Fibroblast of upper back skin (primary cell): Measurements from ENCODE around the gene COLEC11.
"Not testable (repeated sequence)": the region's sequence is repeated elsewhere in the genome, so short reads cannot be mapped to it uniquely, and the experiment has no call there.

Source experiments
- DNase-seq: peaks from one replicate; pipeline ENCODE4 v3.0.0-alpha.2; 2013

COLEC11 gene

DNA sequence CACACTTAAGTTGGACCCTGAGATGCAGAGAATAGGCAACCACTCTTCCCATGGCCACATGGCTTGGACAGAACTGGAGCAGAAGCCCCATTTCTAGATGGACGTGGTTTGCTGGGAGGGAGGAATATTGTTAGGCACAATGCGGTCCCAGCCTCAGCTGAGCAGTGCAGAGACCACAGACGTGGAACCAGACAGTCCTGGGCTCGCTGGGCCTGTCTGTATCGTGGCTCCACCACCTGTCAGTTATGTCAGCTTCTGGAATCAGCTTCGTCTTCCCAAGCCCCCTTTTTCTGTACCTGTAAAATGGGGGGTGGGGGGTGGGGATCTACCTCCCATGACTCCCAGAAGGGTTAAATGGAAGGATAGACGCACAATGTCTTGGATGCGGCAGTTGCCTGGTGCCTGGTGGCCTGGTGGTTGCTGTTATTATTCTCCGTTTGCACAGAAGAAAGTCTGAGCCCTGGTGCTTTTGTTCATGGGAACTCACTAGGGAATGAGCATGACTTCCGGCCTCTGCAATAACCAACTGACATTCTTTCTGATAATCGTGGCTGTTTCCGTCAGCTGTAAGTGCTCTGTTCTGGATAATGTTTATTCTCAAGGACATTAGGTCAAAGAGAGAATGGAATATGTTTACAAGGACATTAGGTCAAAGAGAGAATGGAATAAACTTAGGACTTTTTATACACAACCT lies 31.4 kb downstream of the COLEC11 start:
- no peak for DNase-seq

DNA sequence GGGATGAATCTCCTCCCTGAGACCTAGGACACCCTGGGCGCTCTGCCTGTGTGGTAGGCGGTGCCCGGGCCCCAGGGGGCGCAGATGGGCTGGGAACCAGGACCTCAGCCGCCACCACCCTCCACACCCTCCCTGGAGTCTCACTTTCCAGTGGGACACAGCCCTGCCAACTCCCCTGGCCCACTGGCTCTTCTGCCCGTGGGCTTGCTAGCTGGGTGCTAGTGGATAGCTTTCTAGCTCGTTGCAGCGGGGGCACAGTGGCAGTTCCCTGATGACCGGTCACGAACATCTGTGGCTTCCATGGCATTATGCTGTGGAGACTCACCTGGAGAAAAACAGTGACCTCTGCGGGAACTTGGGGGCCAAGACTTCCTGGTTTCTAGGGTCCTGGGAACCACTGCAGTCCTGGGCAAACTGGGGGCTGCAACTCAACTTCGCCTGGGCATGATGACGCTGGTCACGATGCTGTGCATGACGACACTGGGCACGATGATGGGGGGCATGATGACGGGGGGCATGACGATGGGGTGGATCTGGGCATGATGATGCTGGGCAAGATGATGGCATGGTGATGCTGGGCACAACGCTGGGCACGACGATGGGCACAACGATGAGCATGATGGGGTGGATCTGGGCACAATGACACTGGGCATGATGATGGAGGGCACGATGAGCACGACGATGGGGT lies 32.0 kb downstream of the COLEC11 start:
- DNase-seq = no peak

- DNase-seq = no peak
Measured at GRCh38 chr2:3627500-3628100, 32.7 kb downstream of the COLEC11 start.

DNA sequence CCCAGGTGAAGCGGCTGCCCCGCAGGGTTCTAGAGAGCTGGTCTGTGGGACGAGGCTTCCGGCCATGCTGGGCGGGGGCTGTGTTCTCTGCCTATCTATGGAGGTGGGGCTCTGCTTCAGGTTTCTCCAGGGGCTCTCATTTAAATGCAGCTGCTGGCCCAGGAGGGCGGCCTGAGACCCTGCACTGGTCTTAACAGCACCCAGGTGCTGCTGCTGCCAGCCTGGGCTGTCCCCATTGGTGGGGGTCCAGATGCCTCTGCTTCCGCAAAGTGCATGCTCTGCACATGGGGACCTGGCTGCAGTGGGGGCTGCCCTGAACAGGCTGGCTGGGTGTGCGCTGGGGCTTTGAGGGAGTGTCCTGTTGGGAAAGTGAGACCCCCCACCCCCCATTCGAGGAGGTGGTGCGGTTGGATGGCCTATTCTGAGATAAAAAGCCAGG lies 33.3 kb downstream of the COLEC11 start:
- no peak for DNase-seq

GRCh38 chr2:3628800-3629199 lies 33.9 kb downstream of the COLEC11 start:
- DNase-seq = no peak

- no peak for DNase-seq
Measured at GRCh38 chr2:3630631-3631030, 35.7 kb downstream of the COLEC11 start.

GRCh38 chr2:3631161-3631850 lies 36.4 kb downstream of the COLEC11 start:
- no peak for DNase-seq

- no peak for DNase-seq
Measured at GRCh38 chr2:3631851-3632659, 37.1 kb downstream of the COLEC11 start.

DNA sequence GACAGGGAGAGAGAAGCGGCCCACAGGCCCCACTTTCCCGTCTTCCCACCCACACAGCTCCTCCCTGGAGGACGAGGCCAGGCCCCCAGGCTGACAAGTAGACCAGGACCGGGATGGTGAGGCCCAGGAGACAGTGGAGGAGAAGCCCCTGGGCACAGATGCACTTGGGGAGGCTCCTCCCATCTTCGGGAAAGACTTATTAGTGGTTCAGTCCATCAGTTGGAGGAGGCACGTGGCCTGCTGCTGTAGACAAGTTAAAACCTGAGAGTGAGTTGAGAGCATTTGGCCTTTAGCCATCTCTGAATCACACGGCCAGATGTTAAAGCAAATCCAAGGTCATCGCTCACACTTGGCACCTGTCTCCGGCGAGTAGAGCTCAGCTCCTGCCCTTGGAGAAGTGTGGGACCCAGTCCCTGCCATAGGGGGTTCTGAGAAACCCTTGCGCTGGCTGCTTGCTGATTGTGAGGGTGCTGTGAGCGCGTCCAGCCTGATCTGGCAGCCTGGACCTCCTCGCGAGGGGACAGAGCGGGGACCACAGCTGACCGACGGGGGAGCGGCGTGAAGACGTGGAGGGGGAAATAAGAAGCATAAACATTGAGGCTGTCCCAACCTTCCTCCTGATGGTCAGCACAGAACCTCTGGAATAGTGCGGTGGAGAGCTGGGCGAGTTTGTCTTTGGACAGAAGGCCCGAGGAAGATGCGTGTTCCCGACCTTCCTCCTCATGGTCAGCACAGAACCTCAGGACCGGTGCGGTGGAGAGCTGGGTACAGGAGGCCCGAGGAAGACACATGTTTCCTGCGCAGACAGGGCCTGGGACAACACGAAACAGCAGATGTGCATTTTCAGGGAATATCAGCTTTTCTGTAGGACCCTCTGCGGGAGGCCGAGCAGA lies 38.4 kb downstream of the COLEC11 start:
- DNase-seq = peak; percentile 34

DNA sequence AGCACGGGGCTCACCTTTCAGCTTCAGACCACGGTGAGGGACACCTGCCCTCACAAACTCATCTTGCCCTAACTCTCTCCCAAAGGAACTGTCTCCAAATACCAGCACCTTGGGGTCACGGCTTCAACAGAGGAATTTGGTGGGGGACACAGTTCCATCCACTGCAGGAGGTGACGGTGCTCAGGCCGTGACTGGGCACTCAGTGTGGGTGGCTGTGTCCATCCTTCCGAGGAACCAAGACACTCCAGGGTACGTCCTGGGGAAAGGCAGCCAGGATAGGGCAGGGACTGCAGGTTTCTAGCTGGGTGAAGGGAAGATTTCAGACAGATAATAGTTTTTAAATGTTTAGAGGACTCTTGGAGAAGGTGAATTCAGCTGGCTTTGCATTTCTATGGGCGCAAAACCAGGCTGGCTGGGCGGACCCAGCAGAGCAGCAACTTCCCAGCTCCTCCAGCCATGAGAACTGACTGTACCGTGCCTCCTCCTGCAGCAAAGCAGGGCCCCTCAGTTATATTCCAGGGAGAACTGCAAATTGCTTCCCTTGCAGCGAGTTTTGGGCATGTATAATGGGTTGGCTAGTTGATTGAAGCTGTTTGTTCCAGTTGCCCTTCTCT lies 39.2 kb downstream of the COLEC11 start:
- no peak for DNase-seq

GRCh38 chr2:3634596-3635121 lies 39.7 kb downstream of the COLEC11 start:
- DNase-seq = no peak

- no peak for DNase-seq
Measured at GRCh38 chr2:3635171-3635974, 40.5 kb downstream of the COLEC11 start.

GRCh38 chr2:3635975-3636327 lies 41.0 kb downstream of the COLEC11 start:
- not testable (repeated sequence) for DNase-seq

DNA sequence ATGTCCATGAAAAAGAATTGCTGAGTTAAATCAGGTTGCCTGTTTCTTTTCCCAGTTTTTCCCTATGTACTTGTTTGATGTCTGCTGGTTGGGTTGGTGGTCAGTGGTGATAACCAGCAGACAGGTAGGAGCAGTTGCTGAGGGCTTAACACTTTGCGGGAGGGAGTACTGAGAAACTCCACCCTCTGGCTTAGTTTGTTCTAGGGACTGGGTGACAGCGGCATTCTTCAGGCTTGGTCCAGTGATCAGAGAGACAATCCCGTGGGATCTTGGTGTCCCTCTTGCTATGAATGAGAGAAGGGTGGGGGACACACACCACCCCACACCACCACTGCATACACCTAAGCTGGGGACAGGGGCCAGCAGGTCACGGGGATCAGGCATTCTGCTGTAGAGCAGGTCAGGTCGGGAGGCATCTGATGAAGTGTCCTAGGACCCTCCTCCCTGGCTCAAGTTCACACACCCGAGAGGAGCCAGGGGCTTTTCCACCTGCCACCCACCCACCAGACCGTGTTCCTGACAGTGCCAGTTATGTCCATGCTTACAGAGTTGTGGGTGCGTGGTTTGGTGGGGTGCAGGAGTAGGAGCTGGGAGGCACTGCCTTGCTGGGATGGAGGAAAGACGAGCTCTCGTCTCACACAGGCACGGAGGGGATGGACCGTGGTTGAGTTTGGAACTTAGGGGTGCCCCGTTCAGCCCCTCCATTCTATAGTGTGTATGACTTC lies 41.8 kb downstream of the COLEC11 start:
- DNase-seq = no peak

GRCh38 chr2:3637311-3637675 lies 42.4 kb downstream of the COLEC11 start:
- no peak for DNase-seq

DNA sequence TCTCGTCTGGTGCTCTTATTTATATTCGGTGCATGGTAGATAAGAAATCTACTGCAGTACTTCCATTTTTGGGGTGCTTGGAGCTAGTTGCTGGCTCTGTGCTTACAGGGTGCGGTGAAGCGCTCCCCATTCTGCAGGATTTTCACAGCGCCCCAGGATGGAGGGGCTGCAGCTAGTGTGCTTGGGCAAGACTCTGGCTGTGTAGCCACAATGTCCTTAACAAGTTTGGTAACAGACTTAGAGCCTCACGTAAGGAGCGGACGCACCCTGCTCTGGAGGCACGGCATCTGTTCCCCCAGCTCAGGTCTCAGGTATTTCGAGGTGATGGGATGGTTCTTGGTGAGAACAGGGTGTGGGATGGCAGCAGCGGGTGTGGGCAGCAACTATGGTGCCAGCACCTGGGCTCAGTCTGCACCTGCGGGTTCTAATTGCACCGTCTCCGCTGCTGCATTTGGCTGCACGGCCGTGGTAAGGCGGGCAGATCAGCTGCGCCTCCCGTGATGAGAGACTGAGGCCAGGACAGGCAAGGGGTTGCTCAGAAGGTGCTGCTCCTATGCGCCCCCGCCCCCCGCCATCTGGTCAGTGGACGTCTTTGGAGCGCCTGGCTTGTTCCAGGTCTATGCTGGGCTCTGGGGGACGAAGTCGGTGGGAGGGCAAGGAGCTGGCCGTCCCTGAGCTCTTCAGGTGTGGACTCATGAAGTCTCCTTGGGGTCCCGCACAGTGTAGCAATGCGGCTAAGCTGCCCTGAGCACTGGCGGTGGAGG lies 43.0 kb downstream of the COLEC11 start:
- DNase-seq = no peak

DNA sequence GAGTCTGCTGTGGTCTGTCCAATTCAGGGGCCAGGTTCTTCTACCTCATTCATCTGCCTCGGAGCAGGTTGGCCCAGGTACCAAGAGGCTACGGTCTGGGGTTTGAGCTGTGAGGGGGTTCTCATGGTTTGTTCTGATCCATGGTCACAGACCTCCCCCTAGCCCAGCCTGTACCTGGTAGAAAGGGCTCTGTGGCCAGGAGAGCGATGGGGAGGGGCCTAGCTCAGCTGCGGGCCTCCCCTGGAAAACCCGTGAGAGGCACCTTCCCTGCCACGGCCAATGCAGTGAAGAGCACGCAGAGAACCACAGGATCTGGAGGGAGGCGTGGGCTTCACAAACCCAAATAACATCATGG lies 43.5 kb downstream of the COLEC11 start:
- DNase-seq = no peak

DNA sequence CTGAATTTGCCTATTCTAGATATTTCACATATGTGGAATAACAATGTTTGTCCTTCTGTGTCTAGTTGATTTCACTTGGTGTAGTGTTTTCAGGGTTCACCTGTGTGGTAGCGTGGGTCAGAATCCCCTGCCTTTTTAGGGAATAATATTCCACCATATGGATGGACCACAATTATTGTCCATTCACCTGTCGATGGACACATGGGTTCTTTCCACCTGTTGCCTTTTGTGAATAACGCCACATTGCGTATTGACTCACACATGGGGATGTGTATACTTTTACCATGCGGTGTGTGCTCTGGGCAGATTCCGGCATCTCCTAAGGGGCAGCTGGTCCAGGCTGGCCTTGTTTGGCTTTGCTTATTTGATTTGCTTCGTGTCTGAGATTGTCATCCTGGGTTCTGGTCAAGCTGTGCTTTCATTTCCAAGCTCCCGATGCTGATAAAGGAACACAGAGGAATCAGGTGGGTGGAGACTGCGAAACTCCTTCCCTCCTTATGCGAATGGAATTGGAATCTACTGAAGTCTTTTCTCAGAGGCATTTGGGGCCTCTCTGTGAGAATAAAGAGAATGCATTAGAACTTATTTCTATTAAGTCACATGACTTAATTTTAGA lies 44.2 kb downstream of the COLEC11 start:
- DNase-seq = no peak
